HG02884 (cell line): Measurements from ENCODE around the gene FGFR3.
"Not testable (repeated sequence)": the region's sequence is repeated elsewhere in the genome, so short reads cannot be mapped to it uniquely, and the experiment has no call there.

Source experiments
- ATAC-seq: cut with Tn5 transposase; IDR thresholded peaks from one replicate; pipeline ENCODE4 v1.9.1; 2021; ENCODE audit warnings: mild to moderate bottlenecking, moderate library complexity; ENCODE audit not compliant: unreplicated experiment

FGFR3 gene

GRCh38 chr4:1815096-1815996 is 22.3 kb downstream of the FGFR3 start:
- no peak for ATAC-seq

DNA sequence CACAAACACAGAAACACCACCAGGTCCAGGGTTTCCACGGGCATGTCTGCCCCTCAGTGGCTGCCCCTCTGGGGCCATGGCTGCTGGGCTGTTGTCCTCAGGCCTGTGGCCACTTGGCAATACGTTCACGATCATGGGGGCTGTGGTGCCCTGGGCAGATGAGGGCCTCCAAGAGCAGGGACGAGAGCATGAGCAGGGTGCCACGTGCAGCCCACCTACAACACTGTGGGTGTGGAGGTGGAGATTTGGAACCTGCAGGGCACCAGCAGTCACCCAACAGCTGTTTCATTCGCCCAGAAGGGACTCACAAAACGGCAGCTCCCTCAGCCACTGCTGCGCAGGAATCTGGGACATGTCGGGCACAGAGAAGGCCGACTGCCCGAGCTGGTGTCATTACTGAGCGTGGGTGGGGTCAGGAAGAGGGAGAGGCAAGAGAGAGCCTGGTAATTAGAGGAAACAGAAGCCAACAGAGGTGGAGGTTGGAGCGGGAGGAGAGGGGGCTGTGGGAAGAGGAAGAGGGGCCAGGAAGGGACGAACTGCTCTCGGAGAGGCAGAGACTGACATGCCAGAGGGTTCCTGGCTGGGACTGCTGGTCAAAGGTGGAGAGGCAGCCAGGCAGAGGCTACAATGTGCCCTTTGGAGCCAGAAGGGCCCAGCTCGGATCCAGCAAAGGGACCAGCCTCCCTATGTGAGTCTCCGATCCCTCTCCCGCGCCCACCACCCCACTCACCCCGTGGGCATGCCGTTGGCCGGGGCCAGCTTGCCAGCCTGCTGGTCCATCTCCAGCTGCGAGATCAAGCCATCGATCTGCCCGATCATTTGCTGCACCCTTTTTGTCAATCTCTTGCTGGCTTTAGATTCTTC is 23.1 kb downstream of the FGFR3 start:
- ATAC-seq: no peak

GRCh38 chr4:1819284-1819683 is 26.2 kb downstream of the FGFR3 start:
- ATAC-seq: no peak

GRCh38 chr4:1819816-1820215 is 26.7 kb downstream of the FGFR3 start:
- no peak for ATAC-seq

GRCh38 chr4:1821679-1822567 is 28.8 kb downstream of the FGFR3 start:
- ATAC-seq: no peak

DNA sequence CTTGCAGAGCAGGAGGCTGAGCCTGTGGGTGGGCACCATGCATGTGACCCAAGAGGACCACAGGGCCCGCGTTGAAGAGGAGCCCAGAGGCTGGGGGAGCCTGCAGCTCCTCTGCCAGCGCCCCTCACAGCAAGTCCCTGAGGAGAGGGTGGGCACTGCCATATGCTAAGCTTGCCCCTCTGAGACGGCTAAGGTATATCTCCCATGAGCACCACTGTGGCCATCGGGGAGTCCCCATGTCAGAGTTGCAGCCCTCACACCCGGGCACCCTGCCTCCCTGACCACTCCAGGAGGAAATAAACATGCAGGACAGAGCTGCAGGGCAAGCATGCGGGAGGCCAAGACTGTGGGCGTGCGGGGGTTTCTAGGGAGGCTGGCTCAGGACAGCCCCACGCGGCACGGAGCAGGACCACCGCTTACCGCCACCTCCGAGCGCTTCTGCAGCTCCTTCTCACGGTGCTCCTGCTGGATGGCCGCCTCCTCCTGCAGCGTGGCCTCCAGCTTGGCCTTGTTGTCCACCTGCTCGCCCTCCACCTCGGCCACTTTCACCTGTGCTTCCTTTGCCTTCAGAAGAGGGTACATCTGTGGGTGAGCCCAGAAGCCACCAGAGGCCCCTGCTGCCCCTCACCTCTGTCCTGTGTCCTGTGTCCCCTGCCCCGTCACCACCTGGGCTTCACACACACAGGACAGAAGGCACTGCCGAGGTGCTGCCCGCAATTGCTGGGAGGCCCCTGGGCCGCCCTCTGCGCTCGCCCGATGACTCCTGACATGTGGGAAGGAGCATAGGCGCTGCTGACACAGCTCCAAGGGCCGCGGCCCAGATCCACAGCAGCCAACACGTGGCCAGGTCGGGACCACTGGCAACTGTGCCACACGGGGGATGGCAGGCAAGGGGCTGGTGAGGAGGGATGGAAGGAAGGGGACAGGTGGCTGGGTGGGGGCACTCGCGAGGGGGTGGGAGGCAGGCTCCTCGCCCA is 29.8 kb downstream of the FGFR3 start:
- no peak for ATAC-seq

GRCh38 chr4:1823545-1823932 is 30.4 kb downstream of the FGFR3 start:
- ATAC-seq: no peak

DNA sequence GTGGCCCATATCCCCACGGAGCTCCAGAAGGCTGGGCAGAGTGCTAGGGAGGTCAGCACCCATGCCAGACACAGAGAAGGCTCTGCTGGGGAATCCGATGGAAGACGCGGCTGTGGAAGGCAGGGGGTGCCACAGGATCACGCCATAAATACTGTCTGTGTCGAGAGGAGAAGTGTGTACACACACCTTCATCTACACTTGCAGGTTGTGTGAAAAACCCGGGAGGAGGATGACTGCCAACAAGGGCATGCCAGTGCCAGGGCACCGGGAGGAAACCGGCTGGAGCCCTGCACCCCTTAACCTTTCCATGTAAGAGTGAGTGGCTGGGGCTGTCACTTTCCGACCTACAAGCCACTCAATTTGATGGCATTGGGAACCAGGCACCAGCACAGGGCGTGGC is 31.7 kb downstream of the FGFR3 start:
- no peak for ATAC-seq

GRCh38 chr4:1825326-1825725 is 32.2 kb downstream of the FGFR3 start:
- ATAC-seq: no peak

DNA sequence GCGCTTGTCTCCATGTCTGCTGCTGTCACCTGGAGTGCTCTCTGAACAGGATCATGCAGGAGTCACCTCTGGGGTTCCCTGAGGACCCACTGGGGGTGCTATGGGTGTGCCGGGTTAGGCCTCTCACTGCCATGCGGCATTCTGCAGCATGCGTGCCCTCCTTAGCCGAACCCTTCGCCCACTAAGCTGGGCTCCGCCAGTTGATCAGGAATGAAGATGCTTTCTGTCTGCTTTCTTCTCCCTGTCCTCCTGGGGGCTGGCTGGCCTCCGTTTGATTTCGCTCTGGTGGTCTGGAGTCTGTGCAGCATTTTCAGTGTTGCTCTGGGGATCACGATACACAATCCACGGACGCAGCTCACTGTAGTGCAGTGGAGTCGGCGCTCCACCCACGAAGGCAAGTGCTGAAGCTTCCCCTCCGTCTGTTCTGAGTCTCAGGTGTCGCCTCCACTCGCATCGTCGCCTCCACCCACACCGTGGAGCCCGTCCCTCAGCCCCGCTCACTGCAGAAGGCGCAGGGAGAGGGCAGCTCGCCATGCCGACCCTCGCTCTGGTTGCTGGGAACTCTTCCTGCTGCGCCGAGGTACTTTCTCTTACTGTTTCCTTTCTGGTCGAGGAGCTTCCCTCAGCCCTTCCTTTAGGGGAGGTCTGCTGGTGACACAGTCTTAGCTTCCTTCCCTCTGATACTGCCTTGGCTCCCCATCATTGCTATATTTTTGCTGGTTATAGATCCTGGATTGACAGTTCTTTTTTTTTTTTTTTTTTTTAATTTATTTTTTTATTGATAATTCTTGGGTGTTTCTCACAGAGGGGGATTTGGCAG is 33.6 kb downstream of the FGFR3 start:
- no peak for ATAC-seq

DNA sequence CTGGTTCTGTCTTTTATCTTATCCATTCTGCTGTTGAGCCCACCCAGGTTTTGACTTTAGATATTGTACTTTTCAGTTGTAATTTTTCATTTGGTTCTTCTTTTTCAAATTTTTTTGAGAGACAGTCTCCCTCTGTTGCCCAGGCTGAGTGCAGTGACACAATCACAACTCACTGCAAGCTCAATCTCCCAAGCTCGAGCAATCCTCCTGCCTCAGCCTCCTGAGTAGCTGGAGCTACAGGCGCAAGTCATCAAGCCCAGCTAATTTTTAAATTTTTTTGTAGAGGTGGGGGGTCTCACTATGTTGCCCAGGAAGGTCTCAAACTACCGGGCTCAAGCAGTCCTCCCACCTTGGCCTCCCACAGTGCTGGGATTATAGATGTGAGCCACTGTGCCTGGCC is 37.1 kb downstream of the FGFR3 start:
- ATAC-seq: no peak

DNA sequence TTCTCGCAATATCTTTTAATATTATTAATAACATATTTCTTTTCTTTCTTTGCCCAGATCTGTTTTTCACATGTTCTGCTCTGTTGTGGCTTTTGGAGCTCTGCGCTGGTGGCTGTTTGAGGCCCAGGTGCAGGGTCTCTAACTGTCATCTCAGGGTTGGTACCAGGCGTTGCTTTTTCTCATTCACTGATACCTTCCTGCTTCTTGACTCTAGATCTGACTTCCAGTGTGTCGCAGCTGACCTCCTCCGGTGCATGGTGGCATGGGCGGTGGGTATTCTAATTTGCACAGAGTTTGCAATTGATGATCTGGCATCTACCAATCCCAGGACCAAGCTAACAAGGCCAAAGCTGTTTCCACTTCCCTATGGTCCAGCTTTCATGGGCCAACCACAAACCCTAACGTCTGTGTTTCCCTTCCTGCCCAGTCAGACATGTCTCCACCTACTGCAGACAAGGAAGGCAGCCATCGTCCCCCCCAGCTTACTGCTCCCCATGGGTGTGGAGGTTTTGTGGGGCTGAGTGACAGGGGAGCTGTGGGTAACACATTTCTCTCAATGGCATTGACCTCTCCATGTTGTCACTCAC is 37.6 kb downstream of the FGFR3 start:
- ATAC-seq: no peak

- ATAC-seq: no peak
Observed at GRCh38 chr4:1831331-1831730, 38.2 kb downstream of the FGFR3 start.

GRCh38 chr4:1832690-1833089 is 39.6 kb downstream of the FGFR3 start:
- no peak for ATAC-seq

DNA sequence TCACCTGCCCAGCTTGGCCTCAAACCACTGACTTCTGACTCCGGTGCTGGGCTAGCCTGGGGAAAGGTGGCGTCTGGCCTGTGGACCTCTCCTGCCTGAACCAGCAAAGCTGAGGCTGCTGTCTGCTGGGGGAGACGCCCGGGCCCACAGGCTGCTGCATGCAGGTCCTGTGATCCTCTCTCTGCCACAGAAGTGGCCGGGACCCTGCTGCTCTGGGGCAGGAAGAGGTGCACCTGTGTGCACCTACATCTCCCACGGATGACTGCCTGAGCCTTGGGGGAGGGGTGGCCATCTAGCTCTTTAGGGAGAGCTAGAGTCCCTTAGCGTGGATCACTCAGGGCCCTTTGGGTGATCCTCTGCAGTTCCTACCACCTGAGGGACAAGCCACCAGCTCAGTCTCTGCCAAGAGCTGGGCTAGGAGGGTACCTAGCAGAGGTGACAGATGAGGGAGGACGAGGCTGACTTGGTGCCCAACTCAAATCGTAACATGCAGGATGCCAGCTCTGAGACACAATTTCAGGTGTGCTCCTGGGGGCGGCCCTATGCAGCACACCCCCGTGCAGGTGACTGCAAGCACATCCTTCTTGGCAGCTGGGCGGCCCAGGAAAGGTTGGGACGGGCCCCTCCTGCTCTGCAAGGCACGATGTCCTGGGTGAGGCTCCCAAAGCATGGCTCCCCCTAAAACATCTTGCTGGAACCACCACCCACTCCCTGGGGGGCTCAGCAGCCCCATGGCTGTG is 40.4 kb downstream of the FGFR3 start:
- peak; percentile 20 for ATAC-seq

GRCh38 chr4:1834047-1834775 is 41.1 kb downstream of the FGFR3 start:
- ATAC-seq: peak; percentile 65

GRCh38 chr4:1835836-1836235 is 42.7 kb downstream of the FGFR3 start:
- not testable (repeated sequence) for ATAC-seq
